ENCODE results near the gene PRG3.

DNA sequence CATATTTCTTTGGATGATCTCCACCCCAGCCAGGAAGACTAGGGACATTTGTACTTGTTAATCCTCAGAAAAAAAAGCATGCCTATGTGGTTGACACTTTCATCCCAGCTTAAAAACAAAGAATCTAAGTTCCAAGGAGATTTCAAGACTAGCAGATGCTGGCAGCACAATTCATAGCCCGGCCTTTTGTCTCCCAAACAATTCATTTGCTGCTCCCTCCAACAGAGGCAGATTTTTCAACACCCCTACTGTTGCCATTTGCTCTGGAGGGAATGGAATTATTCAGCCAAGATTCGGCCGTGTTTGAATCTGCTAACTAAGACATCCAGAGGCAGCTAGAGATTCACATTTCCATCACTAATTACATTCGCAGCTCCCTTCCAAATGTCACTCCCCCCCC is 27.5 kb downstream of the PRG3 start:
- TF ChIP-seq, protein P1, sequence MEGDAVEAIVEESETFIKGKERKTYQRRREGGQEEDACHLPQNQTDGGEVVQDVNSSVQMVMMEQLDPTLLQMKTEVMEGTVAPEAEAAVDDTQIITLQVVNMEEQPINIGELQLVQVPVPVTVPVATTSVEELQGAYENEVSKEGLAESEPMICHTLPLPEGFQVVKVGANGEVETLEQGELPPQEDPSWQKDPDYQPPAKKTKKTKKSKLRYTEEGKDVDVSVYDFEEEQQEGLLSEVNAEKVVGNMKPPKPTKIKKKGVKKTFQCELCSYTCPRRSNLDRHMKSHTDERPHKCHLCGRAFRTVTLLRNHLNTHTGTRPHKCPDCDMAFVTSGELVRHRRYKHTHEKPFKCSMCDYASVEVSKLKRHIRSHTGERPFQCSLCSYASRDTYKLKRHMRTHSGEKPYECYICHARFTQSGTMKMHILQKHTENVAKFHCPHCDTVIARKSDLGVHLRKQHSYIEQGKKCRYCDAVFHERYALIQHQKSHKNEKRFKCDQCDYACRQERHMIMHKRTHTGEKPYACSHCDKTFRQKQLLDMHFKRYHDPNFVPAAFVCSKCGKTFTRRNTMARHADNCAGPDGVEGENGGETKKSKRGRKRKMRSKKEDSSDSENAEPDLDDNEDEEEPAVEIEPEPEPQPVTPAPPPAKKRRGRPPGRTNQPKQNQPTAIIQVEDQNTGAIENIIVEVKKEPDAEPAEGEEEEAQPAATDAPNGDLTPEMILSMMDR (IDR thresholded peaks at IDR 0.05): no peak
- TF ChIP-seq POLR2A (IDR thresholded peaks at IDR 0.05): no peak
